T47D (cell line): Measurements from ENCODE around the gene MEGF10.
"Not testable (repeated sequence)": the region's sequence is repeated elsewhere in the genome, so short reads cannot be mapped to it uniquely, and the experiment has no call there.

Source experiments
- DNase-seq, 2 experiments: peaks; one replicate each; pipeline versions ENCODE4 v3.0.0 to v3.0.0-alpha.2; 2011 to 2012; ENCODE audit warnings: low read depth in 1 of 2, low spot score in 1 of 2
- JUND ChIP-seq: IDR thresholded peaks from 2 replicates; pipeline ENCODE4 v1.6.1; 2012; ENCODE audit warnings: low read depth
- in situ Hi-C: cut with HindIII; loops from 2 replicates; pipeline ENCODE4 v1.10.0; 2016; ENCODE audit warnings: low sequenced_read_pairs, low pct_unique_long_range_greater_than_20kb

Gene MEGF10

GRCh38 chr5:127305493-127305892, 14.9 kb downstream of the MEGF10 start:
- in situ Hi-C loops: no loop called here
- no peak for DNase-seq
- TF ChIP-seq JUND: no peak

GRCh38 chr5:127306036-127306435, 15.4 kb downstream of the MEGF10 start:
- in situ Hi-C loops: no loop called here
- DNase-seq: no peak
- TF ChIP-seq JUND: no peak

GRCh38 chr5:127306647-127307046, 16.1 kb downstream of the MEGF10 start:
- in situ Hi-C loops: no loop called here

GRCh38 chr5:127307868-127308267, 17.3 kb downstream of the MEGF10 start:
- in situ Hi-C loops: no loop called here
- TF ChIP-seq JUND: no peak
- DNase-seq: no peak

More at GRCh38 chr5:127306647-127307046, 16.1 kb downstream of the MEGF10 start:
- TF ChIP-seq JUND: no peak
- DNase-seq: no peak

GRCh38 chr5:127308325-127308724, 17.7 kb downstream of the MEGF10 start:
- in situ Hi-C loops, DNase-seq: not testable (repeated sequence)

- in situ Hi-C loops: no loop called here
- no peak for DNase-seq
These were observed 18.3 kb downstream of the MEGF10 start for GRCh38 chr5:127308945-127309344.

GRCh38 chr5:127311349-127311748, 20.8 kb downstream of the MEGF10 start:
- TF ChIP-seq JUND: no peak
- in situ Hi-C loops: no loop called here
- DNase-seq: peak in 1 of 2 experiments; percentile 64

More at GRCh38 chr5:127308945-127309344, 18.3 kb downstream of the MEGF10 start:
- no peak for TF ChIP-seq JUND

- peak in 1 of 2 experiments; percentile 43 for DNase-seq
- TF ChIP-seq JUND: no peak
- in situ Hi-C loops: no loop called here
These were observed 21.4 kb downstream of the MEGF10 start for GRCh38 chr5:127311781-127312525.

- in situ Hi-C loops: no loop called here
- TF ChIP-seq JUND: no peak
- no peak for DNase-seq
These were observed 22.8 kb downstream of the MEGF10 start for GRCh38 chr5:127313379-127313778.

- peak in 1 of 2 experiments; percentile 69 for DNase-seq
- TF ChIP-seq JUND: no peak
- in situ Hi-C loops: no loop called here
These were observed 23.4 kb downstream of the MEGF10 start for GRCh38 chr5:127313847-127314473.

- no peak for DNase-seq
- in situ Hi-C loops: no loop called here
- no peak for TF ChIP-seq JUND
These were observed 25.4 kb downstream of the MEGF10 start for GRCh38 chr5:127316011-127316410.

GRCh38 chr5:127317385-127317784, 26.8 kb downstream of the MEGF10 start:
- in situ Hi-C loops, DNase-seq: not testable (repeated sequence)
